Osteoblast (primary cell): ENCODE data around the gene C3orf18. TPM values are rescaled to one million over a fixed set of nuclear protein-coding genes. Genes with fewer than 3 reads are reported as not detected.
A peak's percentile ranks its signal among the peaks of the same experiment; 100 is the strongest.

ENCODE experiments used
- DNase-seq: peaks from one replicate; pipeline ENCODE4 v3.0.0; 2011; ENCODE audit warnings: low spot score, mixed read lengths; ENCODE audit not compliant: insufficient read length; ENCODE audit errors: missing footprints
- H2AFZ ChIP-seq: 2 replicates; pipeline ENCODE4 v1.6.0; 2011; ENCODE audit warnings: mild to moderate bottlenecking, low read length
- H3K27ac ChIP-seq: 2 replicates; pipeline ENCODE4 v1.5.1; 2011; ENCODE audit warnings: mild to moderate bottlenecking, low read depth, low read length, moderate library complexity
- H3K27me3 ChIP-seq: 2 replicates; pipeline ENCODE4 v1.6.0; 2012; ENCODE audit warnings: mild to moderate bottlenecking, control low read depth, inconsistent platforms, low read length, moderate library complexity; ENCODE audit not compliant: insufficient read depth
- H3K36me3 ChIP-seq: 2 replicates; pipeline ENCODE4 v1.5.1; 2011; ENCODE audit warnings: mild to moderate bottlenecking, low read length, control low read depth, moderate library complexity; ENCODE audit not compliant: insufficient read depth
- H3K4me1 ChIP-seq: 2 replicates; pipeline ENCODE4 v1.5.1; 2011; ENCODE audit warnings: mild to moderate bottlenecking, low read length, control low read depth, moderate library complexity; ENCODE audit not compliant: insufficient read depth
- H3K4me2 ChIP-seq: 2 replicates; pipeline ENCODE4 v1.6.0; 2011; ENCODE audit warnings: mild to moderate bottlenecking, low read length; ENCODE audit not compliant: insufficient read depth
- H3K4me3 ChIP-seq: fragments of 200-600 bp; sonication (generic); 3 replicates; pipeline ENCODE4 v1.5.1; 2012; ENCODE audit warnings: mild to moderate bottlenecking, low read length, inconsistent platforms; ENCODE audit not compliant: insufficient read depth
- H3K79me2 ChIP-seq: 2 replicates; pipeline ENCODE4 v1.6.0; 2012; ENCODE audit warnings: mild to moderate bottlenecking, low read length, control low read depth, inconsistent platforms; ENCODE audit not compliant: insufficient read depth
- H3K9me3 ChIP-seq: 2 replicates; pipeline ENCODE4 v1.5.1; 2011; ENCODE audit warnings: low read depth, low read length, control low read depth
- H4K20me1 ChIP-seq: 2 replicates; pipeline ENCODE4 v1.6.0; 2012; ENCODE audit warnings: mild to moderate bottlenecking, low read length, control low read depth; ENCODE audit not compliant: insufficient read depth
- total RNA-seq: library from RNA; depleted of rRNA; stranded (reverse); fragments of >200 nt; gene quantifications from 2 replicates; pipeline ENCODE4 v1.2.3, GENCODE V29; 2012
- TF ChIP-seq, protein P1 (sequence below): IDR thresholded peaks from 2 replicates; pipeline ENCODE4 v1.5.1; 2011; ENCODE audit warnings: mild to moderate bottlenecking, low read depth, low read length, moderate library complexity; ENCODE audit errors: extremely low read depth

Gene C3orf18
- total RNA-seq, 1 donor: 18.8 TPM

DNA sequence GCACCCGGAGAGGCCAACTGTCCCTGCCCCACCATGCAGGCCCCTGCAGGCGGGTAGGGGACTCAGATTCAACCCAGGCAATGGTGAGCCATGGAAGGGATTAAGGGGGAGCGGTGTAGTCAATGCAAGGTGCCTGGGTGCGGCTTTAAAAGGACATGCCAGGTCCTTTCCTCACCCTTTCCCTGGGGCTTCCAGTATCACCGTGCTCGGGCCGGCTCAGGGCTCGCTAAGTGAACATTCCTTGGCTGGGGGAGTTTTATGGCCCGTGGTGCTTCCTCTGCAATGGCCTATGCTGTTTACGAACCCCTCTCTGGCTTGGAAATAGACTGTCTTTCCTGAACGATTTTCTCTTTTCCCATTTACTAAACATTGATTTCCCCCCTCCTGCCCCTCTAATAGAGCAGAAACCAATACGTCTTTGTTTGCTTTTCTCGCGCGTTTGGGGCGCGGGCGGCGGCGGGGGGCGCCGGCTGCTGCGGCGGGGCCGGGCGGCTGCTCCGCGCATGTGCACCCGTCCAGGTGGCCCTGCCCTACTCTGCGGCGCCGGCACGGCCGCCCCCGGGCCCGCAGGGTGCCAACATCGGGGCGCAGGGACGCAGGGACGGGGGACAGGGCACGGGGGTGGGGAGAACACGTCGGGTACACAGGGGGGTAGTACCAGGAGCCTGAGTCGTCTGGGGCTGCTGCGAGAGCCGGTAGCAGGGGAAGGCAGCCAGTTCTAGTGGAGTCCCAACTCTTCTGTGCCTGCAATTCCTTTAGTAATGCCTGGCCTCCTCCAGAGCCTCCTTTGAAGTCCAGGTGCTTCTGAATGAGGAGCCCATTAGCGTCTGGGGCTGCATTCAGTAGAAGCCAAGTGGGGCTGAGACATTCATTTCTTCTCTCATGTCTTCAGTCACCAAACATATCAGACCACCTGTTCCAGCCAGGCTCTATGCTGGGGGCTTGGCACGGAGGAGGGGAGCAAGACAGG, 37.3 kb downstream of the C3orf18 start:
- H3K79me2 ChIP-seq: no peaks in the 10 kb centered on the region
- no peaks in the 10 kb centered on the region for H4K20me1 ChIP-seq
- H3K27me3 ChIP-seq: peaks cover 27% of the 10 kb centered on the region
- H3K27ac ChIP-seq: no peak overlapping the region
- no peaks in the 10 kb centered on the region for H3K4me1 ChIP-seq
- no peaks in the 10 kb centered on the region for H3K9me3 ChIP-seq
- no peaks in the 10 kb centered on the region for H3K36me3 ChIP-seq
- no peak for DNase-seq
- no peak overlapping the region for H3K4me3 ChIP-seq
- H3K4me2 ChIP-seq: no peak overlapping the region
- H2AFZ ChIP-seq: no peak overlapping the region
- TF ChIP-seq, protein P1, sequence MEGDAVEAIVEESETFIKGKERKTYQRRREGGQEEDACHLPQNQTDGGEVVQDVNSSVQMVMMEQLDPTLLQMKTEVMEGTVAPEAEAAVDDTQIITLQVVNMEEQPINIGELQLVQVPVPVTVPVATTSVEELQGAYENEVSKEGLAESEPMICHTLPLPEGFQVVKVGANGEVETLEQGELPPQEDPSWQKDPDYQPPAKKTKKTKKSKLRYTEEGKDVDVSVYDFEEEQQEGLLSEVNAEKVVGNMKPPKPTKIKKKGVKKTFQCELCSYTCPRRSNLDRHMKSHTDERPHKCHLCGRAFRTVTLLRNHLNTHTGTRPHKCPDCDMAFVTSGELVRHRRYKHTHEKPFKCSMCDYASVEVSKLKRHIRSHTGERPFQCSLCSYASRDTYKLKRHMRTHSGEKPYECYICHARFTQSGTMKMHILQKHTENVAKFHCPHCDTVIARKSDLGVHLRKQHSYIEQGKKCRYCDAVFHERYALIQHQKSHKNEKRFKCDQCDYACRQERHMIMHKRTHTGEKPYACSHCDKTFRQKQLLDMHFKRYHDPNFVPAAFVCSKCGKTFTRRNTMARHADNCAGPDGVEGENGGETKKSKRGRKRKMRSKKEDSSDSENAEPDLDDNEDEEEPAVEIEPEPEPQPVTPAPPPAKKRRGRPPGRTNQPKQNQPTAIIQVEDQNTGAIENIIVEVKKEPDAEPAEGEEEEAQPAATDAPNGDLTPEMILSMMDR: no peak

GRCh38 chr3:50525987-50526386, 41.6 kb downstream of the C3orf18 start:
- DNase-seq: peak; percentile 98
- Histone ChIP-seq H3K79me2 (no peaks in the 10 kb centered on the region), H3K4me3 (no peak overlapping the region), H3K27ac (no peak overlapping the region), H3K27me3 (peaks cover 26% of the 10 kb centered on the region), H4K20me1 (no peaks in the 10 kb centered on the region), H3K9me3 (no peaks in the 10 kb centered on the region), H2AFZ (no peak overlapping the region), H3K36me3 (no peaks in the 10 kb centered on the region), H3K4me1 (no peaks in the 10 kb centered on the region), H3K4me2 (no peak overlapping the region)
- TF ChIP-seq, protein P1: no peak

DNA sequence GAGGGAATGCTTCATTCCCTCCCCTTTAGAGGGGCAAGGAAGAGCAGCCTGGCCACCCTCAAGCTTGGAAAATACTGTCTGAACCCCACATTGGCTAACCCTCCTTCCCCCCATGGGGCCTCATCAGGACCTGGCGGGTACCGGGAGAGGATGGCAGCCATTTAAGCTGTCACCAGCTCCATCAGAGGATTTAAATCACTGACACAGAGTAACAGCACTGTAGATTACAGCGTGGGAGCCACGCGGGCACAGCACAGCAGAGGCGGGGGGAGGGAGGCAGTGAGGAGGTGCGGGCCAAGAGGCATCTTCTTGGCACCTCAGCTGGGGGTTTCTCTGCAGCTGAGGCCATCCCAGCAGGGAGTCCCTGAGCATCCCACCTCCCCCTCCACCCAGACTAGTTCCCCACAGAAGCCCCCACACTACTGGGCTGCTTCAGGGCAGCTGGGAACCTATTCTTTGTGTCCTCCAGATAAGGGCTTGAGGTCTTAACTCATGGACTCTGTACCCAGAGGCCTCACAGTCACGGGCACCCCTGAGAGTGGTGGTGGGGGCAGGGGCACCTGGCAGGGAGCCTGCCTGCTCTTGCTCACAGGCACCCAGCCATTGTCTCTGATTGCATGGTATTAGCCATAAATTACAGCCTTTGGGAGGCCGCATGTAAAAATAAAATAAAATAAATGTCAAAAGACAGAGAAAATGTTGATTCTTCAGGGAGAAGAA, 42.2 kb downstream of the C3orf18 start:
- H3K4me1 ChIP-seq: no peaks in the 10 kb centered on the region
- no peak overlapping the region for H3K4me3 ChIP-seq
- no peaks in the 10 kb centered on the region for H3K9me3 ChIP-seq
- H3K27me3 ChIP-seq: peaks cover 20% of the 10 kb centered on the region
- no peaks in the 10 kb centered on the region for H3K79me2 ChIP-seq
- H3K4me2 ChIP-seq: no peak overlapping the region
- no peaks in the 10 kb centered on the region for H3K36me3 ChIP-seq
- no peak for DNase-seq
- TF ChIP-seq, protein P1: no peak
- no peaks in the 10 kb centered on the region for H4K20me1 ChIP-seq
- H2AFZ ChIP-seq: no peak overlapping the region
- H3K27ac ChIP-seq: no peak overlapping the region

DNA sequence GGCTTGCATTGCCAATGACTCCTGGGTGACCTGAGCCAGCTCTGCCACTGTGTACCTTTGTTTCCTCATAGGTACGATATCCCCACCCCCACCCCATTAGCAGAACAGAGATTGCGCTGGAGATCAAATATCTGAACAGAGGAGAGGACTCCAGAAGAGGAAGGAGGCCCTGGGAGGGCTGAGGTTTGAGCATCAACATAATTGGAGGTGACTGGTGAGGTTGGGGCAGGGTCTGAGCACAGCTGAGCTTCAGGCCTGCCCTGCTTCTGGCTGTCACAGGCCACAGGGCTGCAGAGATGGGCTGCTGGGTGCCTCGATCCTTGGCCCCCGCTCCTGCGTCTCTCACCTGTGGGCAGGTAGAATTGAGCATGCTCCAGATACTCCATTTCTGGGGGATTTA, 42.8 kb downstream of the C3orf18 start:
- peaks cover 16% of the 10 kb centered on the region for H3K27me3 ChIP-seq

More for the DNA sequence above, 42.8 kb downstream of the C3orf18 start:
- Histone ChIP-seq H3K27ac (no peak overlapping the region), H3K36me3 (no peaks in the 10 kb centered on the region), H3K4me1 (no peaks in the 10 kb centered on the region), H3K79me2 (no peaks in the 10 kb centered on the region), H4K20me1 (no peaks in the 10 kb centered on the region), H3K9me3 (no peaks in the 10 kb centered on the region), H3K4me3 (no peak overlapping the region), H2AFZ (no peak overlapping the region), H3K4me2 (no peak overlapping the region)
- DNase-seq: no peak
- TF ChIP-seq, protein P1: no peak
